GM21529 (cell line): ENCODE data around the gene CBX7.

Experiments used
- ATAC-seq: cut with Tn5 transposase; IDR thresholded peaks from one replicate; pipeline ENCODE4 v1.9.1; 2021; ENCODE audit not compliant: unreplicated experiment

The CBX7 gene

DNA sequence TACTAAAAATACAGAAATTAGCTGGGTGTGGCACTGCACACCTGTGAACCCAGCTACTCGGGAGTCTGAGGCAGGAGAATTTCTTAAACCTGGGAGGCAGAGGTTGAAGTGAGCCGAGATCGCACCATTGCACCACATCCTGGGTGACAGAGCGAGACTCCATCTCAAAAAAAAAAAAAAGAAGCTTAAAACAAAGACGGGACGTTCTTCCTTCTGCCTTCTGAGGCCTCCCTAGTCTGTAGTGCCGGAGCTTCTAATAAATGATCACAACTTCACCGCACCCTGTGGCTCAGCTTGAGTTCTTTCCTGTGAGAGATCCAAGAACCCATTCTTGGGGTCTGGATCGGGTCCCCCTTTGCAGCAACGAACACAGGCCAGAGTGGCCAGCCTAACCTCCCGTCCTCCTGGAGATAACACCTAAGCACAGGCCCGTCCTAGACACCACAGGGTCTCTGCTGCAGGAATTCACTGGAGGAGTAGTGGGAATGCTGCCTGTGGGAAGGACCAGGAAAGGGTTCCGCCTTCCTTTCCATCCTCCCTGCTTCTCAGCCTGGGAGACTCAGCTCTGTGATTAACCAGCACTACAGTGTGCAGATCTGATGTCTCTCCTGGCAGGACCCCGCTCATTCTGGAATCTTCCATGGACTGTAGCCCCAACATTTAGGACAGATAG lies 57.6 kb downstream of the CBX7 start:
- no peak for ATAC-seq

DNA sequence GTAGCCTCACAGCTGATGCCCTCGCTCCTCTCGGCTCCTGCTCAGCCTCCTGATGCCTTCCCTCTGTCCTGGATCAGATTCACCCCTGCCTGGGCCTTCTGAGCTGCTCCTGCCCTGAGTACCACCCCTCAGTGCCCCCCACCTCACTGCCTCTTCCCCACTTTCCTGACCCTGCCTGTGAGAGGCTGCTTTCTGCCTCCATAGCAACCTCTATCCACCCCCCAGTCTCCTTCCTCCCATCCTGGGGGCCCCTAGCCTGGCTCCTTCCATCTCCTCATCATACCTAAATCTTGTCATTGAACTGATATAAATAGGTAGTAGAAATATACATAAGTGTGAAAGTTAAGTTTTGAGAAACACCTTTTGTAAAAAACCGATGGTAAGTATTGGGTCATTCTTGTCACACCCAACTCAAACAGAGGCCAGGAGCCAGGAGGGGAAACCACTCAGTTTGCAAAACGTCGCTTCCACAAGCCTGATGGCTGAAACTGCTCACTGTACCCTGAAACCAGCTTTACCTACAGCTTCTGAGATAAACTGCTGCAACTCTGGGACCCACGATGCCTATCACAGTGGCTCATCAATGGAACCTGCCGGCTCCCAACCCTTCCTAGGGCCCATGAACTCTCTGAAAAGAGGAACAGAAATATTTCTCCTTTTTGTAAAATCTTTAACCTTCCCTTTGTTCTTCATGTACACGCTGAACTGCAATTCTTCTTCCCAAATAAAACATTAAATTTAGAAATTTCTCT lies 60.2 kb downstream of the CBX7 start:
- no peak for ATAC-seq

DNA sequence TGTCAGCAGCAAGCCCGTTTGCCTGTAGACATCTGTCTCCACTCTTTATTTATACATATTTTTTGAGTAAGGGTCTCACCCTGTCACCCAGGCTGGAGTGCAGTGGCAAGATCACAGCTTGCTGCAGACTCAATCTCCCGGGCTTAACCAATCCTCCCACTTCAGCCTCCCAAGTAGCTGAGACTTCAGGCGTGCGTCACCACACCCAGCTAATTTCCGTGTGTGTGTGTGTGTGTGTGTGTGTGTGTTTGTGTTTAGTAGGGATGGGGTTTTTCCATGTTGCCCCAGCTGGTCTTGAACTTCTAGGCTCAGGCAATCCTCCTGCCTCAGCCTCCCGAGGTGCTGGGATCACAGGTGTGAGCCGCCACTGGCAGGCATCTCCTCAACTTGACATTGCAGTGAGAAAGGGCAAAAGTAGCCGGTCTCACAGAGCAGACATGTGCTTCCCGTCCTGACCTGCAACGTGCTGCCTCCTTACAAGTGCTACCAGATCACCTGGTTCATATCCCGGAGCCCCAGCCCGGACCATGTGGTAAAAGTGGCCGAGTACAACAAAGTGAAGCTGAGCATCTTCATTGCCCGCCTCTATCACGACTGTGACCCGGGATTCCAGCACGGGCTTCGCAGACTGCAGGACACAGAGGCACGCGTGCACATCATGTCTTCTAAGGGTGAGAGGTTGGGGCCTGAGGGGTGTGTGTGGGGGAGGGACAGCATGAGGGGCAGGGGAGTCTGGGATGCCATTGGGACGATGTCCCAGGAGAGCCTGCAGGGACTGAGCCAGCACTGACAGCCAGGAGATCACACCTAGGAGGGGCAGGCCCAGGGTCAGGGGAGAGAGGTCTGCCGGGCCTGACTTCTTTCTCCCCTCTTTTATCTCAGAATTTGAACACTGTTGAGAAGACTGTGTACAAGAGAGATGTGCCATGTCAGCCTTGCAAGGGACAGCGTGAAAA lies 61.1 kb downstream of the CBX7 start:
- ATAC-seq = no peak

DNA sequence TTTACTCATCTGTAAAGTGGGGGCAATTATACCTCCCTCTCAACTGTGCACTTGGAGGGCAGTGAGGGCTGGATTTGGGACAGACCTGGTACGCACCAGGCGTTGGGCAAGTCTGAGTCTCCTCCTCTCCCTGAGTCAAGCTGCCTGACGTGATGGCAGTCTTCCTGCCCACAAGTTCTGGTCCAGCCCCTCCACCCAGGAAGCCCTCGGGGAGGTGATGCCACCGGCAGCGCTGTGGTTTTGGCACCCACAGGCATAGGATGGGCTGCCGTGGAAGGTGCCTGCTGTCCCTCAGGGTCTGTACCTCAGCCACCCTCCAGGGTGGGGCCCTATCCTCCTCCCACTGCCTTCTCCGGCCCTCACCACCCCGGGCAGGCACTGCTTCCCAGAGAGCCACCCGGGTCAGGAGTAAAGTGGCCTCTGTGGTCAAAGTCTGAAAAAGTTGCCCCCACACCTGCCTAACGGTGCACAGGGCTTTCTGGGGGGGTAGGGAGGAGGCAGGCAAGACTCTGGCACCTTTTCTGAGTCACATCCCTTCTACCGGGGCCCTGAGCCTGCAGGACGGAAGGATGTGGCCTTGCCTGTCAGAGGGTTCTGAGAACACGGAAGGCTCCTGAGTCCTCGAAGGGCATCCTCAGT lies 61.9 kb downstream of the CBX7 start:
- no peak for ATAC-seq

DNA sequence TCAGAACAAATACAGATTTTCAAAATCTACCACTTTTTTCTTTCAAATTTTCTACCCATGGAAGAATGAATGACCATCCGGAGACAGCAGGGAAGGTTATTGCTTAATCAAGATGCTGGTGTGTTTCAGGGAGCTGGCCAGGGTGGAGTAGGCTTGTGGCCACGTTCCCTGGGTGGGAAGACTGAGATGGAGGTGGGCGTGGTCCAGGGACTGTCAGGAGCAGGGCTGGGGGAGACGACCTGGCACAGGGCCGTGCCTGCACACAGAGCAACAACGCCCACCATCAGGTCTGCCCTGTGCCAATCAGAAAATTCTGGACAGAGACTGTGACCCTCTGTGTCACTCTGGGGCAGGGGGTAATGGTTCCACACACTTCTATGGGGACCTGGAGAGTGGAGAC lies 62.6 kb downstream of the CBX7 start:
- no peak for ATAC-seq

DNA sequence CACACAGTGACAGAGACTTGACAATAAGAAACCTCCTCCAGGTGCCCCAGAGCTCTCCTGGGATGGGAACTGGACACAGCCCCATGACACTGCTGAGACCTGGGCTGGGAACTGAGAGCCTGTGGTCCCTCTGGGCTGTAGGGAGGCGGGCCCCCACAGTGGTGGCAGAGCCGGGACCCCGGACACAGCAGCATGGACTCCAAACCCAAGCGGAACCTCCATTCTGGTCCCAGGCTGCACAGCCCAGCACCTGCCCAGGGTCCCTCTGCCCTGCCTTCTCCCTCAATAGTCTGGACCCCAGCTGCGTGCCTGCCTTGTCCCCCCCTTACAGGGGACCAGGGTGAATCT lies 63.8 kb downstream of the CBX7 start:
- no peak for ATAC-seq

DNA sequence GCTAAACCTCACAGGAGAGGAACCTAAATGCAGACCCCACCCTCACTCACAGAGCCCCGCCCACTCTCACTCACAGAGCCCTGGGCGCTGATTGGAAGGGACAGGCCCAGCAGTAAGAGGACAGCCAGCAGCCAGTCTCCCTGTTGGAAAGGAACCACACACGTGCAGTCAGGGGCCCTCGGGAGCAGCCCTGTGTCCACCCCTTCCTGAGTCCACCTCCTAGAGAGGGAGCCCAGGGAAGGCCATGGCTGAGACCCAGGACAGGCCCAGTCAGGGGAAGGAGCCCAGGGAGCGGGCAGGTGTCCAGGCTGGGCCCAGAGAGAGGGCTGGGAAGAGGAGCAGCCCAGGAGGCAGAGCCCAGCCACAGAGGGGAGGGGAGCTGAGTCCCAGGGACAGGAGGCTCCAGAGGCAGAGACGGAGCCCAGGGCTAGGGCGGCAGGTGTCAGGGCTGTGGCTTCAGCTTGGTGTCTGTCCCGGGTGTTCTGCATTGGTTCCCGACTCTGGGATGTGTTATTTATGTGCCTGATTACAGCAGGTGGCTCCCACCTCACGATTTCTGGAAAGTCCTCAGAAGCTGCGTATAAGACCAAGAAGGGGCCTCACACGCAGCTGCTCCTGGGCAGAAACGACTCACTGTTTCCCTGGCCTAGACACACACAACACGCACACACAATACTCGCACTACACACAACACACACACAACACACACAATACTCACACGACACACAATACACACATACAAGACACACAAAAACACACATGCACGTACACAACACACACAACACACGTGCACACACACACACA lies 64.4 kb downstream of the CBX7 start:
- no peak for ATAC-seq

DNA sequence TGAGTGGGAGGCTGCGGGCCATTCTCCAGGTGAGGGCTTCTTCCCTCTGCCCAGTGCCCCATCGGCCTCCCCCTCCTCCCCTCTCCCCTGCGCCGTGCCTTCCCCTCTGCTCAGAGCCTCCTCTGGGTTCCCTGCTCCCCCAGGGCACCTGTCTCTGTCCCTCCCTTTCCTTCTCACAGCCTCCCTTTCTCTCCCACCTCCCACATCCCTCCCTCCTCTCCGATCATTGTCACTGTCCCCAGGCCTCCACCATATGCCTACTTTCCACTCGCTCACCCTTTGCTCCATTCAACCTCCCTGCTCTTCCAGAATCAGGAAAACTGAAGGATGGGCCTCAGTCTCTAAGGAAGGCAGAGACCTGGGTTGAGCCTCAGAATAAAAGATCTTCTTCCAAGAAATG lies 65.4 kb downstream of the CBX7 start:
- ATAC-seq = no peak

DNA sequence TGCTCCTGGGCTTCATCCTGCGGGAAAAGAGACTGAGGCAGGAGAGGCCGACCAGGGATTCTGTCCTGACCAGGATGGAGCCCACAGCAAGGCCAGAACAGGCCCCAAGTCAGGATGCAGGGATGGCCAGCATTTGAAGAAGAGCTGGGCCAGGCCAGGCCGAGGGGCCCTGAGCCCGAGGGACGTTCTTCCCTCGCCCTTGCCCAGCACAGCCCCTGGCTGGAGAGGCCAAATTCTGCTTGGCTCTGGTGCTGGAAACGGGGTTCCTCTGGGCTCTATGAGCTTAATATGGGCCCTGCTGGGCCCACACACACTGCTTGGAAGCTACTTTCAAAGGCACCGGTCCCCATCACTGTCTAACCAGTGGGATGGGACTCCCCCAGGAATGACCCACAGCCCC lies 67.8 kb downstream of the CBX7 start:
- no peak for ATAC-seq

DNA sequence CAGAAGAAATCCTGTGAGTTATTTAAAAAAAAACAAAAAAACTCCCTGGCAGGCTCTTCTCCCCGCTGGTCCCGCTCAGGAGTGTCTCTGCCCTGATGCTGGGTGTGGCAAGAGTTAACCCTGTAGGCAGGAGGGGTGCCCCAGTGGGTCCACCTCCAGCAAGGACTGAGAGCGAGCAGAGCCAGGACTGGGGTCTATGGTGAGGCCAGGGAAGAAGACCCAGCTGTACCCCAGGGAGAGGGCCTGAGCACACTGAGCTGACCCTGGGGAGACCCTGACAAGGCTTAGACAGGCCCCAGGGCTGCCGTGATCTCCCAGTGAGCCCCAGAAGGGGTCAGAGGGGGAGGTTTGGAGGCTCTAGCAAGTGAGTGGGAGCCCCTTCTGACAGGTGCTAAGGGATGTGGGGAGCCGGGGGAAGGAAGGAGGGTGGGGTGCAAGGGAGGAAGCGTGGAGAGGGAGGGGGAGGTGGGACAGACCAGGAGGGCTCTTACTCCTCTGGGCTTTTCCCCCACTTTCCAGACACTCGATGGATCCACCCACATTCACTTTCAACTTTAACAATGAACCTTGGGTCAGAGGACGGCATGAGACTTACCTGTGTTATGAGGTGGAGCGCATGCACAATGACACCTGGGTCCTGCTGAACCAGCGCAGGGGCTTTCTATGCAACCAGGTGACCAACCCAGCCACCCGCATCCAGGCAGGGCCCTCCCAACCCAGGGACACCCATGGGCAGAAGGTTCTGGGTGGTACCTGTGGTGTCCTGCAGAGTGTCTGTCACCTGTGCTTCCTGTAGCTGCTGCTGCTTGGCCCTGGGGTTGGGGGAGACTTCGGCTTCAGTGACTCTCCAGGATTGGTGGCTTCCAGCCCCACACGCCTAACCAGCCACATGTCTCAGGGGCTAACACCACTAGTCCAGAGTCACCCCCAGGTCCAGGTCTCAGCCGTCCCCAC lies 69.0 kb downstream of the CBX7 start:
- ATAC-seq = no peak

DNA sequence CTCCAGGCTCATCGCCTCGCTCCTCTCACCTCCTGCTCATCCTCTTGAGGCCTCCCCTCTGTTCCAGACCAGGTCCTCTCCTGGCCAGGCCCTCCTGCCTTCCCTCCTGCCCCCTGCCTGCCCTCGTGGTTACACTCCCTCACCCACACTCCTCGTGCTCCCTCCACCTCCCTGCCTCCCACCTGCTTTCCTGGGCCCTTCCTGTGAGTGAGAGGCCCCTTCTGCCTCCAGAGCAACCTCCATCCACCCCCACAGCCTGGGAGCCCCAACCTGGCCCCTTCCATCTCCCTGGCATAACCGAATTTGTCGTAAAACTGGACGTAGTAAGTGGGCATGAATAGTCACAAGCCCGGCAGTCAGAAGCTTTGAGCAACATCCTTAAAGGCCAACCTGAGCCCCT lies 70.9 kb downstream of the CBX7 start:
- no peak for ATAC-seq

DNA sequence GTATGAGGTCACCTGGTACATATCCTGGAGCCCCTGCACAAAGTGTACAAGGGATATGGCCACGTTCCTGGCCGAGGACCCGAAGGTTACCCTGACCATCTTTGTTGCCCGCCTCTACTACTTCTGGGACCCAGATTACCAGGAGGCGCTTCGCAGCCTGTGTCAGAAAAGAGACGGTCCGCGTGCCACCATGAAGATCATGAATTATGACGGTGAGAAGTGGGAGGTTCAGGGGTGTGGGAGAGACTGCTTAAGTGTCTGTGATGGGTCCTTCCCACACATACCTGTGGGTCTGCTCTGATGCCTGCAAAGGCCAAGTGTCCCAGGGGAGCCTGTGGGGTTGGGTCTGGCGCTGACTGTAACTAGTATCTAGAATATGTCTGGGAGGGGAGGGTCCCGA lies 71.5 kb downstream of the CBX7 start:
- ATAC-seq = no peak
